Measurements from ENCODE around the gene GRIK4. TPM values are rescaled to one million over a fixed set of nuclear protein-coding genes. Genes with fewer than 3 reads are reported as not detected.

GRIK4 gene
- total RNA-seq, 1 experiment from 2014 or later, result not detected

DNA sequence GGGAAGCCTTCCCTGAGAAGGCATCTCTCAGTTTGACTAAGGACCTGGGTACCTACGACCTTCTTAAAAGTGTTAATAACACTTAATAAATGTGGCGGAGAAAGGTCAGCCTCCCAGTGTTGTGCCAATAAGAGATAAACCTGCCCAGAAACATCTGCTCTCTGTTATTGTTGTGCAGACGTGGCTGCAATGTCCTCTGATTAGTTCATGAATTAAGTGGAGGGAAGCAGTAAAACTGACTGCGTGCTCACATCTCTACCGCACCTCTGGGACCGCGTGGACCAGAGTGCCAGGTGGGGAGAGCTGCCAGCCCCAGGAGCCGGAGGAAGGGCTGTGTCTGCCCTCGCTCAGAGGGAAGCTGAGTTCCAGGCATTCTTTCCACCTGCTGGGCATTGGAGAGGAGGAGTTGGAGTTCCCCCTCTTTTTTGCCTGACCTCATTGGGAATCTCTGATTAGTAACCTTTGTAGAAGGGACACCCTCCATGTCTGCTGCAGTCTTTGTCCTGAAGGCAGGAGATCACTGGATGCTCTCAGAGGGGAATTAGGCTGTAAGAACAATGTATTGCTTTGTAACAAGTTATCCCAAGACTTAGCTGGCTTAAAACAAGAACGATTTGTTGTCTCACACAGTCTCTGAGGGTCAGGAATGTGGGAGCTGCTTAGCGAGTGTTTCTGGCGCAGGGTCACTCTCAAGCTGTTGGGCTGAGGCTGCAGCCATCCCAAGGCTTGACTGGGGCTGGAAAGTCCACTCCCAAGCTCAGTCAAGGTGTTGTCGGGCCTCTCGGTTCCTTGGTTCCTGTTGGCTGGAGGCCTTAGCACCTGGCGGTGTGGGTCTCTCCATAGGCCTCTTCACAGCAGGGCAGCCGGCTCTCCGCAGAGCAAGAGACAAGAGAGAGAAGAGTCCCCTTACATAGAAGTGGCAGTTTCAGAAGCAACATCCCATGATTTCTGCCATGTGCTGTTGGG lies 264.7 kb downstream of the GRIK4 start:
- Histone ChIP-seq H3F3A (ENCODE audit: insufficient read depth, low read depth) (no peaks in the 10 kb centered on the region), H3K4me1 (replicated peaks; ENCODE audit: insufficient read depth) (no peaks in the 10 kb centered on the region), H2AFZ (no peak overlapping the region), H3K4me2 (no peak overlapping the region), H4K20me1 (ENCODE audit: insufficient read depth) (no peaks in the 10 kb centered on the region), H3K36me3 (ENCODE audit: low read depth) (no peaks in the 10 kb centered on the region), H3K9me2 (ENCODE audit: insufficient read depth) (no peaks in the 10 kb centered on the region), H3K9me3 (ENCODE audit: insufficient read depth, low read depth) (no peaks in the 10 kb centered on the region), H3K4me3 (no peak overlapping the region), H3K79me2 (ENCODE audit: low read depth) (no peaks in the 10 kb centered on the region), H3K27me3 (ENCODE audit: insufficient read depth, low read depth) (peaks cover 75% of the 10 kb centered on the region), H3K27ac (no peak overlapping the region)
- intact Hi-C loops (cut with micrococcal nuclease; ENCODE audit: unreplicated experiment), result no loop called here
- no peak for DNase-seq
- no TSS peak for BruUV-seq (replicated peaks)
- CTCF ChIA-PET, result no interaction called here
- POLR2A ChIA-PET (ENCODE audit: unreplicated experiment), result no interaction called here
- TF ChIP-seq EZH2 (IDR thresholded peaks at IDR 0.05; ENCODE audit: low read depth), result no peak
- TF ChIP-seq, protein P1, sequence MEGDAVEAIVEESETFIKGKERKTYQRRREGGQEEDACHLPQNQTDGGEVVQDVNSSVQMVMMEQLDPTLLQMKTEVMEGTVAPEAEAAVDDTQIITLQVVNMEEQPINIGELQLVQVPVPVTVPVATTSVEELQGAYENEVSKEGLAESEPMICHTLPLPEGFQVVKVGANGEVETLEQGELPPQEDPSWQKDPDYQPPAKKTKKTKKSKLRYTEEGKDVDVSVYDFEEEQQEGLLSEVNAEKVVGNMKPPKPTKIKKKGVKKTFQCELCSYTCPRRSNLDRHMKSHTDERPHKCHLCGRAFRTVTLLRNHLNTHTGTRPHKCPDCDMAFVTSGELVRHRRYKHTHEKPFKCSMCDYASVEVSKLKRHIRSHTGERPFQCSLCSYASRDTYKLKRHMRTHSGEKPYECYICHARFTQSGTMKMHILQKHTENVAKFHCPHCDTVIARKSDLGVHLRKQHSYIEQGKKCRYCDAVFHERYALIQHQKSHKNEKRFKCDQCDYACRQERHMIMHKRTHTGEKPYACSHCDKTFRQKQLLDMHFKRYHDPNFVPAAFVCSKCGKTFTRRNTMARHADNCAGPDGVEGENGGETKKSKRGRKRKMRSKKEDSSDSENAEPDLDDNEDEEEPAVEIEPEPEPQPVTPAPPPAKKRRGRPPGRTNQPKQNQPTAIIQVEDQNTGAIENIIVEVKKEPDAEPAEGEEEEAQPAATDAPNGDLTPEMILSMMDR (conservative IDR thresholded peaks at IDR 0.05), result no peak

- CTCF ChIA-PET, result no interaction called here
- DNase-seq, result no peak
- H3K27ac ChIP-seq, result no peak overlapping the region
These were observed 267.3 kb downstream of the GRIK4 start for GRCh38 chr11:120778685-120779490.

GRCh38 chr11:120780239-120780638 lies 268.7 kb downstream of the GRIK4 start:
- Histone ChIP-seq H3K27me3 (ENCODE audit: insufficient read depth, low read depth) (peaks cover 95% of the 10 kb centered on the region), H3K27ac (no peak overlapping the region), H3K79me2 (ENCODE audit: low read depth) (no peaks in the 10 kb centered on the region), H3K9me3 (ENCODE audit: insufficient read depth, low read depth) (no peaks in the 10 kb centered on the region), H3F3A (ENCODE audit: insufficient read depth, low read depth) (no peaks in the 10 kb centered on the region), H2AFZ (no peak overlapping the region), H3K9me2 (ENCODE audit: insufficient read depth) (no peaks in the 10 kb centered on the region), H4K20me1 (ENCODE audit: insufficient read depth) (no peaks in the 10 kb centered on the region), H3K4me3 (no peak overlapping the region), H3K36me3 (ENCODE audit: low read depth) (no peaks in the 10 kb centered on the region), H3K4me1 (replicated peaks; ENCODE audit: insufficient read depth) (no peaks in the 10 kb centered on the region), H3K4me2 (no peak overlapping the region)
- no TSS peak for BruUV-seq (replicated peaks)
- TF ChIP-seq, protein P1 (conservative IDR thresholded peaks at IDR 0.05), result no peak
- no peak for TF ChIP-seq EZH2 (IDR thresholded peaks at IDR 0.05; ENCODE audit: low read depth)
- intact Hi-C loops (cut with micrococcal nuclease; ENCODE audit: unreplicated experiment), result no loop called here
- DNase-seq, result no peak
- POLR2A ChIA-PET (ENCODE audit: unreplicated experiment), result no interaction called here
- CTCF ChIA-PET, result no interaction called here

More at GRCh38 chr11:120778685-120779490, 267.3 kb downstream of the GRIK4 start:
- Histone ChIP-seq H3K9me2 (ENCODE audit: insufficient read depth) (no peaks in the 10 kb centered on the region), H3K36me3 (ENCODE audit: low read depth) (no peaks in the 10 kb centered on the region), H3K4me1 (replicated peaks; ENCODE audit: insufficient read depth) (no peaks in the 10 kb centered on the region), H3K4me2 (no peak overlapping the region), H3K27me3 (ENCODE audit: insufficient read depth, low read depth) (peaks cover 93% of the 10 kb centered on the region), H3K4me3 (no peak overlapping the region), H3K9me3 (ENCODE audit: insufficient read depth, low read depth) (no peaks in the 10 kb centered on the region), H3F3A (ENCODE audit: insufficient read depth, low read depth) (no peaks in the 10 kb centered on the region), H3K79me2 (ENCODE audit: low read depth) (no peaks in the 10 kb centered on the region), H2AFZ (no peak overlapping the region), H4K20me1 (ENCODE audit: insufficient read depth) (no peaks in the 10 kb centered on the region)
- BruUV-seq (replicated peaks), result no TSS peak
- no peak for TF ChIP-seq EZH2 (IDR thresholded peaks at IDR 0.05; ENCODE audit: low read depth)
- TF ChIP-seq, protein P1 (conservative IDR thresholded peaks at IDR 0.05), result no peak
- intact Hi-C loops (cut with micrococcal nuclease; ENCODE audit: unreplicated experiment), result no loop called here
- POLR2A ChIA-PET (ENCODE audit: unreplicated experiment), result no interaction called here
